Activated CD4-positive, alpha-beta T cell treated with anti-CD3 and anti-CD28 coated beads, Interleukin-2, amount 50 U/mL, for 1 hour (primary cell): ENCODE measurements around the gene KIF23.

Source experiments
- DNase-seq: peaks from one replicate; pipeline ENCODE4 v3.0.0-alpha.2; 2020

The KIF23 gene

GRCh38 chr15:69395460-69395859, 18.7 kb upstream of the KIF23 start:
- DNase-seq: no peak

- DNase-seq: no peak
These were observed 18.2 kb upstream of the KIF23 start for GRCh38 chr15:69395991-69396390.

- no peak for DNase-seq
These were observed 15.7 kb upstream of the KIF23 start for GRCh38 chr15:69398491-69398891.

GRCh38 chr15:69400850-69401249, 13.3 kb upstream of the KIF23 start:
- DNase-seq: no peak

- DNase-seq: no peak
These were observed 11.3 kb upstream of the KIF23 start for GRCh38 chr15:69402816-69403215.

DNA sequence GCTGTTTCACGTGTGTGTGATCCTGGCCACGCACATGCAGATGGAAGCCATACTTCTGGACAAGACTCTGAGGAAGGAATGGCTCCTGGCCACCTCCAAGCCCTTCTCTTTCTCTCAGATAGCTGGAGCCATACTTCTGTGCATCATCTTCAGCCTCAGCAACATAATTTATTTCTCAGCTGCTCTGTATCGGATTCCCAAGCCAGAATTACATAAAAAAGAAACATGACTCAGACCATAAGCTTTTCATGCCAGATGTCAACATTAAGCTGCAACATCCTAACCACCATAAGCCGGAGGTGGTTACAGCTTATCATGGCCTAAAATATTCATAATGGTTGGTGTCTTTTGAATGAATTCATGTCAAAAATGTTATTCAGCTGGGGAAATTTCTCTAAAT, 10.6 kb upstream of the KIF23 start:
- no peak for DNase-seq

DNA sequence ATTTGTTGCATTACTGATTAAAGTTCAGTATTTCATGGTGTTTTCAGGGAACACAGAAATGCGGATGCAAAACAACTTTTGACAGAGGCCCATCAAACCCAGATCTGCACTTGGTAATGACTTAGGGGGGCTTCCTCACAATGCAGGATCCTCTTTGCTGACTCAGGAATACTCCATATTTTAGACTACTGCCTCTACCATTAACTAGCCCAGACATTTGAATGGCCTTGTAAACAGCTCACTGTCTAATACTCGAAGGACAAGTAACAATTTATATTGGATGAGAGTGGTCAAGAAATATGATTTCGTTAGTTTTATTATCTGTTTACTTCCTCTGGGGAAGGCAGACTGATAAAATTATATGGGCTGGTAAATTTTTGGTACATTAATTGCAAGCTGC, 9.0 kb upstream of the KIF23 start:
- DNase-seq: no peak

DNA sequence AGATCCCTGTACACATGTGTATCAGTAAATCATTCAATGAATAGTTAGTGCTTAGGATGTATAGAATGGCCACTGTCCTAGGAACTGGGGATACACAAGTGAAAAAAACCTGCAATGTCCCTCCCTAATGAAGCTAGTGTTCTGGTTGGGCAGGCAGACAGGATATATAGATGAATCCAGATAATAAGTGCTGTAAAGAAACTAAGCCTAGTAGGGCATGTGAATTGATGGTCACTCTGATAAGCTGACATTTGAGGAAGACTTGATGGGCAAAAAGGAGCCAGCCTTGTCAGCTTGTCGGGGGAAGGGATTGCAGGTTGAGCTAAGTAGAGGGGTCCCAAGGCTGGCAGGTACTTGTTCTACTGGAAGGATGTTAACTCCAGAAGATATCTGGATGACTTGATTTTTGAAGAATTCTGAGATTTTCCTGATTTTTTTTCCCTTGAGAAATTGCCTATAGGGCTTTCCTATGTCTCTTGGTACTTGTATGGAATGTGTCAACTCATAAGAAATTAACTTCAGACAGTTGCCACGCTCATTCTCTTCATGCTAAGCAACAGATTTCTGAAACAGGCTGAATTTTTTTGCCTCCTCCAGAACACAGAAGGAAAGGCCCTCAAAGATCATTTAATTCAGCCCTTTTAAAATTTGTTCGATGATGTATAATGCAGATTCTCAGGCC, 6.3 kb upstream of the KIF23 start:
- DNase-seq: no peak

- no peak for DNase-seq
These were observed 5.3 kb upstream of the KIF23 start for GRCh38 chr15:69408841-69409240.

DNA sequence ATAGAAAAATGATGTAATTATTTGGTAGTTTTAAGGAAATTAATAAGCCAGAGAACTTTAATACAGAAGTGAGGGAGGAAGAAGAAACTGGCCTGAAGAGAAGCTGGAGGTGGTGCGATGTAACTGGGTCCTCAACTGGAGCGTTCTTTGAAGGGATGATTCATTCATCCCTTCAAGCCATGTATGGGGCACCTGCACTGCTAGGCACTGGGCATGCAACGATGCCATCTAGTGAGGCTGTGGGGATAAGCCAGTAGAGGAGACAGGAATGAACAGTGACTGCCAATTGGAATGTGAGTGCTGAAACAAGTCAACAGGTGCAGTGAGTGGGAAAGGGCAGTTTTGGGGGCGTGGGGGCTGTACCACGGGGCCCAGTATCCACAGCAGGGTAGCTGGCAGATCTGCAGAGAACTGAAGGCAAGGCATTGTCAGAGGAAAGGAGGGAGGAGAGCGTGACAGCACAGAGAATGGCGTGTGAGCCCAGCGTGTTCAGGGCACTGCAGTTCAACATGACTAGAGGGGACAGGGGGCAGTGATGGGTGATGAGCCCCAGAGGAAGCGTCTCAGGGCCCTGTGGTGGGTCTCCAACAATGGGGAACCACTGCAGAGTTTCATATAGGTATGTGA, 3.8 kb upstream of the KIF23 start:
- DNase-seq: no peak

DNA sequence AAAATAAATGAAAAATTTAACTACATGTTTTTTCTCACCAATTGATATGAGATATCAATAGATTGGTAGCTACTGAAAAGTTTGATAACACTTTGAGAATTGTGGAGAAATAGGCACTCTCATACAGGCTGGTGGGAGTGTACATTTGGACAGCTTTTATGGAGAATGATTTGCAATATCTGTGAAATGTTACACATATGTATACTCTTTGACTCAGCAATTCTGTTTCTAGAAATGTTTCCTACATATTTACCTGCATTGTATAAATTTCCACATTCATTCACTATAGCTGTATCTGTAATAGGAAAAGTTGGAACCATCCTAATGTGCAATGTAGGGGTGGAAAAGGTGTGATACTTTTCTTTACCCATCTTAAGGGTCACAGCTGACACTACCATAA, 1.9 kb upstream of the KIF23 start:
- no peak for DNase-seq

- DNase-seq: no peak
These were observed 1.4 kb upstream of the KIF23 start for GRCh38 chr15:69412701-69413100.

GRCh38 chr15:69414701-69415167, 585 bp downstream of the KIF23 start:
- DNase-seq: no peak

DNA sequence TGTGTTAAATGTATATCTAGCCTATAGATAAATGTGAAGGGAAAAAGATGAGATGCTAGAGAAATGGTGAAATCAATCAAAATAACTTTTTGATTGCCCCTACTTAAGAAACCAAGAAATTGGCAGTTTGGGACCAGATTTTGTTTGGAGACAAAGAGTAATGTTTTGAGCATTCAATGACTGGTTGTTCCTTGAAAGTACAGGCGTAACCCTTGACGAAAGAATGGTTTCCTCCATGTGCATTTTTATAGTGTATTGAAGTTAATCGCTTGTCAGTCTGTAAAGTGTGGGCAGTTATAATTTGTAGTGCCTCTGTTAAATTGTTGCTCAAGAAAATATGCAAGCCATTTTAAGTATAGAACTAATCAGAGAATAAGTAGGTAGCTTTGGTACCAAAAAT, 1.2 kb downstream of the KIF23 start:
- DNase-seq: no peak

DNA sequence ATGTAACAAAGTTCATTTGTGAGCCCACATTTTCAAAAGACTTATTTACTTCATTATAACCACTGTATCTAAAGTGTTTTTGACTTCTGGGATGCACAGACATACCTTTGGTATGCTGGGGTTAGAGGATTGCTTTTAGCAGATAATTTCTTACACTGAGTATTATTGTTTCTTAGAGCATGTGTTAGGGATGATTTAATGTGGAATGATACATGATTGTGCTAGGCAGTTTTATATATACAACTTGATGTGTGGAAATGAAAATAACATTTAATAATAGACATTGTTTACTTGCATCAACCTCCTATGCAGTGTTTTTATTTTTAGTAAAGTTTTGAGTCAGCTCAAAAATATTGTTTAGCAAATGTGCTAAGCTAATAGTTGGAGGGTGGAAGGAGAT, 3.4 kb downstream of the KIF23 start:
- no peak for DNase-seq

DNA sequence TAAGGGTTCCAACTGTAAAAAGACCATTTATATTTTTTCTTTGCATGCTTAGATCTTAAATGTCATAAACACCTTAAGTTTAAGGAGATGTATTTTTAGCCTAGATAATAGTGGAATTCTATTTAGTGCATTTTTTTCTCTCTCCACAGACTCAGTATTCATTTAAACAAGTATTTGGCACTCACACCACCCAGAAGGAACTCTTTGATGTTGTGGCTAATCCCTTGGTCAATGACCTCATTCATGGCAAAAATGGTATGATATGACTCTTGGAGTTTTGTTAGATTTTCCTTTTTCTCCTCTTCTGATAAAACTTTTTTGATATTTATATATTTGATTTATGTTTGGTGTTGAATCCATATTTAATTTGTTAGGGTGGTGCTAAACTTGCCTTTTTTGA, 7.3 kb downstream of the KIF23 start:
- no peak for DNase-seq

- no peak for DNase-seq
These were observed 8.3 kb downstream of the KIF23 start for GRCh38 chr15:69422336-69422895.

- DNase-seq: no peak
These were observed 9.9 kb downstream of the KIF23 start for GRCh38 chr15:69424001-69424400.

DNA sequence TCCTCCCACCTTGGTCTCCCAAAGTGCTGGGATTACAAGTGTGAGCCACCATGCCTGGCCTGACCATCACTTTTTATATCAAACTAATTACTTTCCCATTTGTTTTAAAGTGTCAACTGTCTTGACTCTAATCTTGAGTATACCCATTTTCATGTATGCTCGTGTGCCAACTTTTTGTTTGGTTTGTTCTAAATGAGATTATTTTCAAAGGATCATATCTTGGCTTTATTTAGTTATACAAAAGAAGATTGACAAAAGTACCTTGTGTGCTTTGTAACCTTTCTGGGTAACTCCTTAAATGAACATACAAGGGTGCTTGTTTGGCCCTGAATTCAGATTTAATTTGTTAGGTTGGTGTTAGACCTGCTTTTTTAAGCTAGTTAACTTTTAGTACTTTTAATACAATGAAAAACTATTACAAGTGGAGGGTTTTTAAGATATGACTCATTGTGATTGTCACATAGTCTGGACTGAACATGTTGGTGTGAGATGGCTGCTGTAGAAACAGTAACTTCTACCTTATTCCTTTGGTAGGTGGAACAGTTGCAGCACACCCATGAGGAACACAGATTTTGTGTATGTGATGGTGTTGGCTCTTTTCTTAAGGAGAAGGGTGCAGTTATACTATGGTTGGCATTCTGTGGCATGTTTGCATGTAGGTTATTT, 10.7 kb downstream of the KIF23 start:
- no peak for DNase-seq

- no peak for DNase-seq
These were observed 19.7 kb downstream of the KIF23 start for GRCh38 chr15:69433831-69434230.

DNA sequence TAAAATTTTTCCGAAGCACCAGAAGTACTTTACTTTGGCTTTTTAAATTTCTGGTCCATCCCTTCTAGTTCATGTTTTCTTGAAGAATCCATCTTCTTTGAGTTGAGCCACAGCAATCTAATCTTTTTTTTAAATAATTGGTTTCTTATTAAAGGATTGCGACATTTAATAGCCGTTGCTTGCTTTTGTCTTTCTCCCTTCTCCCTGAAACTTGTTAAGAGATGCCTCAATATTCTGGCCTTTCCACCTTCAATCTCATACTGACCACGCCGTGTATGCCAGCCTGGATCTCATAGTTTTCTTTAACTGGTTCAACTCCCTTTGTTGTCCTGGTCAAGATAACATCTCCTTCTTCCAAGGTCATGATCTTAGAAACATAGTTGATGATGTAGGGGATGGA, 20.1 kb downstream of the KIF23 start:
- no peak for DNase-seq

GRCh38 chr15:69434679-69435078, 20.5 kb downstream of the KIF23 start:
- DNase-seq: no peak

DNA sequence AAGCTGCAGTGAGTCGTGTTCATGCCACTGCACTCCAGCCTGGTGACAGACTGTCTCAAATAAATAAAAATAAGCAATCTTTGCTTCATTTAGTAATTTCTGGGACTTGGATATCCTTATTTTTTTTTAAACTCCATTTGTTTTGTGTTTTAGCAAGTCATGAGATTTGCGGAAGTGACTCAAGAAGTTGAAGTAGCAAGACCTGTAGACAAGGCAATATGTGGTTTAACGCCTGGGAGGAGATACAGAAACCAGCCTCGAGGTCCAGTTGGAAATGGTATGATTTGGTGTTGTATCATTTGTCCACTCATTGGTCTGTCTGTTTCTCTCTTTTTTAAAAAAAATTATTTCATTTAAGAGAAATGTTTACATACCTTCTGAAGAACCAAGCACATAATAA, 21.8 kb downstream of the KIF23 start:
- DNase-seq: no peak

DNA sequence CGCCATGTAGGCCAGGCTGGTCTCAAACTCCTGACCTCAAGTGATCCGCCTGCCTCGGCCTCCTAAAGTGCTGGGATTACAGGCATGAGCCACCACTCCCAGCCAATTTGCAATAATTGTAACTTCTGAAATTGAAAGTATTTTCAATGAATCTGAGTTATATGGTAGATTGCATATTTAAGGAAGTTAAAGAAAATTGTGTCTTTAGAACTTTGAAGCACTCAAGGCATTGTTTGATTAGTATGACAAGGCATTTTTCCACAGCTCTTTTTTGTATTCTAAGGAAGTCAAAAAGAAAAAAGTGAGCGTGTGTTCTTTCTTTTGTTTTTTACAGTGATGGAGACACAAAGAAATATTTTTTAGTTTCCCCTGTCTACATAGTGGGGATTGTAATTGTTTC, 22.8 kb downstream of the KIF23 start:
- DNase-seq: no peak
